Upper lobe of left lung (tissue), 6 donors: ENCODE results near the gene CCDC167. TPM values are rescaled to one million over a fixed set of nuclear protein-coding genes. Genes with fewer than 3 reads are reported as not detected.

Experiments
- ATAC-seq, 2 donors: fragments of 200-7000 bp; cut with Tn5 transposase; one replicate each; pipeline ENCODE4 v1.9.1; 2022; ENCODE audit warnings: mild to moderate bottlenecking in 2 of 2, moderate library complexity in 2 of 2; ENCODE audit not compliant: low FRiP score in 2 of 2
- DNase-seq, 2 donors: peaks; one replicate each; pipeline ENCODE4 v3.0.0-alpha.2; 2019 to 2020
- H3K27ac ChIP-seq, 4 donors: fragments of 200-600 bp; sonication (generic); one replicate each; pipeline ENCODE4 v1.5.1; 2016 to 2019
- H3K27me3 ChIP-seq, 4 donors: fragments of 200-600 bp; sonication (generic); one replicate each; pipeline ENCODE4 v1.5.1; 2017 to 2019
- H3K36me3 ChIP-seq, 4 donors: fragments of 200-600 bp; sonication (generic); one replicate each; pipeline ENCODE4 v1.5.1; 2016 to 2019
- H3K4me1 ChIP-seq, 4 donors: fragments of 200-600 bp; sonication (generic); one replicate each; pipeline ENCODE4 v1.5.1; 2018 to 2019
- H3K4me3 ChIP-seq, 4 donors: fragments of 200-600 bp; sonication (generic); one replicate each; pipeline ENCODE4 v1.5.1; 2017 to 2019; ENCODE audit warnings: mild to moderate bottlenecking in 2 of 4, moderate library complexity in 1 of 4
- H3K9me3 ChIP-seq, 4 donors: fragments of 200-600 bp; sonication (generic); one replicate each; pipeline ENCODE4 v1.5.1; 2018 to 2019
- EP300 ChIP-seq, 4 donors: sonication (generic); formaldehyde crosslinking; IDR thresholded peaks; one replicate each; pipeline ENCODE4 v1.5.1; 2017; ENCODE audit warnings: antibody characterized with exemption in 4 of 4, control low read depth in 2 of 4
- POLR2A ChIP-seq, 4 donors: fragments of 450-650 bp; IDR thresholded peaks; one replicate each; pipeline ENCODE4 v1.5.1; 2016 to 2017; ENCODE audit warnings: antibody characterized with exemption in 4 of 4, mild to moderate bottlenecking in 2 of 4
- POLR2AphosphoS5 ChIP-seq, 2 donors: sonication (generic); formaldehyde crosslinking; IDR thresholded peaks; one replicate each; pipeline ENCODE4 v1.5.1; 2017; ENCODE audit warnings: antibody characterized with exemption in 2 of 2
- WGBS, 2 donors: methylation state at CpG; one replicate each; pipeline ENCODE4 v1.1.5; 2017 to 2018; 5-methylcytosine and 5-hydroxymethylcytosine counted together
- total RNA-seq, 6 donors: library from RNA; depleted of rRNA in 4 of 6; stranded (reverse); fragments of >200 nt in 4 of 6; gene quantifications; one replicate each; pipeline versions ENCODE4 v1.1.0 to v1.2.1, GENCODE V29; 2016 to 2021
- TF ChIP-seq, protein P1 (sequence below), 6 experiments: fragments of 450-650 bp in 4 of 6; fragments of 200-600 bp in 2 of 6; sonication (generic) in 2 of 6; IDR thresholded peaks; one replicate each; pipeline ENCODE4 v1.5.1; 2016 to 2019; ENCODE audit warnings: antibody characterized with exemption in 6 of 6
- donor health status: DM: no; HTN: no; CAD: no; lungs with moderate emphysema.
- donor health status: DM: no; HTN: yes; CAD: no; lungs with severe emphysema.

The CCDC167 gene
- total RNA-seq, 6 donors from 2014 or later: 9.7 to 45.0 (median 16.7) TPM; not detected in 1

- no peaks in the 10 kb centered on the region for H3K36me3 ChIP-seq
- TF ChIP-seq POLR2AphosphoS5 (IDR thresholded peaks at IDR 0.05) (no peak), EP300 (IDR thresholded peaks at IDR 0.05) (no peak), POLR2A (IDR thresholded peaks at IDR 0.05) (no peak)
- TF ChIP-seq, protein P1, sequence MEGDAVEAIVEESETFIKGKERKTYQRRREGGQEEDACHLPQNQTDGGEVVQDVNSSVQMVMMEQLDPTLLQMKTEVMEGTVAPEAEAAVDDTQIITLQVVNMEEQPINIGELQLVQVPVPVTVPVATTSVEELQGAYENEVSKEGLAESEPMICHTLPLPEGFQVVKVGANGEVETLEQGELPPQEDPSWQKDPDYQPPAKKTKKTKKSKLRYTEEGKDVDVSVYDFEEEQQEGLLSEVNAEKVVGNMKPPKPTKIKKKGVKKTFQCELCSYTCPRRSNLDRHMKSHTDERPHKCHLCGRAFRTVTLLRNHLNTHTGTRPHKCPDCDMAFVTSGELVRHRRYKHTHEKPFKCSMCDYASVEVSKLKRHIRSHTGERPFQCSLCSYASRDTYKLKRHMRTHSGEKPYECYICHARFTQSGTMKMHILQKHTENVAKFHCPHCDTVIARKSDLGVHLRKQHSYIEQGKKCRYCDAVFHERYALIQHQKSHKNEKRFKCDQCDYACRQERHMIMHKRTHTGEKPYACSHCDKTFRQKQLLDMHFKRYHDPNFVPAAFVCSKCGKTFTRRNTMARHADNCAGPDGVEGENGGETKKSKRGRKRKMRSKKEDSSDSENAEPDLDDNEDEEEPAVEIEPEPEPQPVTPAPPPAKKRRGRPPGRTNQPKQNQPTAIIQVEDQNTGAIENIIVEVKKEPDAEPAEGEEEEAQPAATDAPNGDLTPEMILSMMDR (IDR thresholded peaks at IDR 0.05): no peak
- H3K4me3 ChIP-seq: no peak overlapping the region
- DNase-seq: no peak
- 75 to 83% methylated on average over 4 of the region's 4 CpGs for WGBS, 2 donors
- H3K9me3 ChIP-seq: no peaks in the 10 kb centered on the region
- peaks cover 5 to 9% (median 6%) of the 10 kb centered on the region in 4 donors for H3K4me1 ChIP-seq
- H3K27ac ChIP-seq: no peak overlapping the region
- peaks cover 0 to 13% (median 4%) of the 10 kb centered on the region in 4 donors for H3K27me3 ChIP-seq
- ATAC-seq: no peak
These were observed 31.3 kb upstream of the CCDC167 start for GRCh38 chr6:37531026-37531425.

- Histone ChIP-seq H3K9me3 (no peaks in the 10 kb centered on the region), H3K27me3 (peaks cover 0 to 5% (median 0%) of the 10 kb centered on the region in 4 donors), H3K4me1 (peaks cover 0 to 2% (median 0%) of the 10 kb centered on the region in 4 donors), H3K27ac (no peak overlapping the region), H3K36me3 (no peaks in the 10 kb centered on the region), H3K4me3 (no peak overlapping the region)
- TF ChIP-seq POLR2AphosphoS5 (IDR thresholded peaks at IDR 0.05) (no peak), POLR2A (IDR thresholded peaks at IDR 0.05) (no peak), EP300 (IDR thresholded peaks at IDR 0.05) (no peak)
- TF ChIP-seq, protein P1 (IDR thresholded peaks at IDR 0.05): no peak
- 39 to 45% methylated on average over 5 of the region's 5 CpGs for WGBS, 2 donors
- DNase-seq (no peak), ATAC-seq (no peak)
These were observed 30.6 kb upstream of the CCDC167 start for GRCh38 chr6:37530297-37530696.

- H3K27me3 ChIP-seq: no peaks in the 10 kb centered on the region
- H3K4me1 ChIP-seq: no peaks in the 10 kb centered on the region
These were observed 28.8 kb upstream of the CCDC167 start for GRCh38 chr6:37528541-37528940.

DNA sequence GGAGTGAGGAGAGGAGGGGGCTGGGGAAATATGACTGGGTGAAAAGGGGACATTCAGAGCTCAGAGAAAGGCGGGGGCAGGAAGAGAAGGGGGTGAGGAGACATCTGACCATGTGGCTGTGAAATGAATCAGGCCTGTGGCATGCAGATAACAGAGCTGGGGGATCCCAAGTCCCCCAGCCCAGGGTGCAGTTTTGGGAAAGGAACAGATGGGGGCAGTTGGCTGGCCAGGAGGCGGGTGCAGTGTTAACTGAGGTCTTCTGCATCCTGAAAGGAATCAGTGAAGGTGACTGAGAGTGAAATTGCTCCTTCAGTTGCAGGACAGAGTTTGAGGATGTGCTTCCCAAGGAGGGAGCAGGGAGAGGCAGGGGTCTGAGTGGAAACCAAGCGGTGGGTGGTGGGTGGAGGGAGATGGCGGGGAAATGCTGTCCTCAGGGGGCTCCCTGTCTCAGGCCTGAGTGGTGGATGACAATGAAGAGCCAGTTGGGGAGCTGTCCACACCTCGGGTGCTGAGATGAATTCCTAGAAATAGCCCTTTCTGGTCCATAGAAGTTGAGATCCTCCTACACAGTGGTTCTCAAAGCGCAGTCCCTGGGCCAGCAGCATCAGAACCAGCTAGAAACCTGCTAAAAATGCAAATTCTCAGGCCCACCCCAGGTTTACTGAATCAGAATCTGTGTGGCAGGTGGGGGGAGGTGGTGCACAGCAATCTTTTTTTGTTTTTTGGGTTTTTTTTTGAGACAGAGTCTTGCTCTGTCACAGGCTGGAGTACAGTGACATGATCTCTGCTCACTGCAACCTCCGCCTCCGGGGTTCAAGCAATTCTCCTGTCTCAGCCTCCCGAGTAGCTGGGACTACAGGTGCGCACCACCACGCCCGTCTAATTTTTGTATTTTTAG lies 26.0 kb upstream of the CCDC167 start:
- Histone ChIP-seq H3K27ac (no peak overlapping the region), H3K36me3 (no peaks in the 10 kb centered on the region), H3K27me3 (no peaks in the 10 kb centered on the region), H3K4me1 (no peaks in the 10 kb centered on the region), H3K9me3 (no peaks in the 10 kb centered on the region), H3K4me3 (no peak overlapping the region)
- 63 to 74% methylated on average over 12 of the region's 12 CpGs for WGBS, 2 donors
- TF ChIP-seq POLR2A (IDR thresholded peaks at IDR 0.05) (no peak), POLR2AphosphoS5 (IDR thresholded peaks at IDR 0.05) (no peak), EP300 (IDR thresholded peaks at IDR 0.05) (no peak)
- TF ChIP-seq, protein P1 (IDR thresholded peaks at IDR 0.05): no peak
- DNase-seq: no peak
- ATAC-seq: no peak

More at GRCh38 chr6:37528541-37528940, 28.8 kb upstream of the CCDC167 start:
- no peak overlapping the region for H3K4me3 ChIP-seq
- no peaks in the 10 kb centered on the region for H3K9me3 ChIP-seq
- ATAC-seq (no peak), DNase-seq (no peak)
- no peaks in the 10 kb centered on the region for H3K36me3 ChIP-seq
- H3K27ac ChIP-seq: no peak overlapping the region
- TF ChIP-seq POLR2A (IDR thresholded peaks at IDR 0.05): no peak
- no peak for TF ChIP-seq EP300 (IDR thresholded peaks at IDR 0.05)
- TF ChIP-seq POLR2AphosphoS5 (IDR thresholded peaks at IDR 0.05): no peak
- TF ChIP-seq, protein P1 (IDR thresholded peaks at IDR 0.05): no peak
- 53 to 61% methylated on average over 4 to 8 of the region's 8 CpGs for WGBS, 2 donors
